ENCODE results near the gene MRE11.

MRE11 gene

DNA sequence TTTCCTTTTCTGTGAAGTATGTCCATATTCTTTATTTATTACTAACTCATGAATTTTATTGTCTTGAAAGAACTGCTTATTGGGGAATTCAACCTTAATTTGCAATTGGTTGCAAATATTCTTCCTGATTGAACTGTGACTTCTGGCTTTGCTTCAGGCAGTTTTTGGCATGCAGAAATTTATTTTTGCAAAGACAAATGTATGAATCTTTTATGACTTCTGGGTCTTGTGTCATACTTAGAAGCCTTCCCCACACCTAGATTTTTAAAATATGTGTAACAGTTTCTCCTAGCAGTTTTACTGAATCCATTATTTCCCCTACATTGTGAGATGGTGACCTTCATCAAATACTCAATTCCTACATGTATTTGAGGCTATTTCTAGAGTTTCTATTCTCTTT lies 12.3 kb downstream of the MRE11 start:
- Histone ChIP-seq H3K4me3 (ENCODE audit: low read length) (no peak overlapping the region), H3K9me3 (ENCODE audit: low read length) (no peaks in the 10 kb centered on the region), H3K27me3 (ENCODE audit: insufficient read depth, low read length) (no peaks in the 10 kb centered on the region), H3K36me3 (ENCODE audit: insufficient read depth, low read length) (peaks cover 43% of the 10 kb centered on the region), H2AFZ (ENCODE audit: low read depth, low read length) (no peak overlapping the region), H3K4me1 (ENCODE audit: insufficient read depth, low read length) (no peaks in the 10 kb centered on the region)

DNA sequence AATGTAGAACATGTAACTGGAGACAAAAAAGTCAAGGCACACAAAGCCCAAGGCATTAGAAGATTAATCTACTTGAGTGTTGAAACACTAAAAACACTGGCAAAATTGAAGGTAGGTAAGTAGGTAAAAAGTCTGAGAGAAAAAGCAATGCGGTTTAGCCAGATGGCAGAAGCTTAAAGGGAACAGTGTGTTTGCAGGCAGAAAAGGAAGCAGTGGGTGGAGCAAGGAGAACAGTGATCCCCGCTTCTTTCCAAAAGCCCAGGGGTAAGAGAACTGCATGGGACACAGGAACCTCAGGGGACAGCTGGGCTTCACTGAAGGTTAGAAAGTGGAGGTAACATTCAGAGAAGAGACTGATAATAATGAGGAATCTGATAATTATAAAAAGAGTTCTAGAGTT lies 16.0 kb downstream of the MRE11 start:
- H3K36me3 ChIP-seq (ENCODE audit: insufficient read depth, low read length) = peaks cover 36% of the 10 kb centered on the region
- no peaks in the 10 kb centered on the region for H3K27me3 ChIP-seq (ENCODE audit: insufficient read depth, low read length)
- H3K9me3 ChIP-seq (ENCODE audit: low read length) = no peaks in the 10 kb centered on the region
- H3K4me3 ChIP-seq (ENCODE audit: low read length) = no peak overlapping the region
- no peaks in the 10 kb centered on the region for H3K4me1 ChIP-seq (ENCODE audit: insufficient read depth, low read length)
- no peak overlapping the region for H2AFZ ChIP-seq (ENCODE audit: low read depth, low read length)

DNA sequence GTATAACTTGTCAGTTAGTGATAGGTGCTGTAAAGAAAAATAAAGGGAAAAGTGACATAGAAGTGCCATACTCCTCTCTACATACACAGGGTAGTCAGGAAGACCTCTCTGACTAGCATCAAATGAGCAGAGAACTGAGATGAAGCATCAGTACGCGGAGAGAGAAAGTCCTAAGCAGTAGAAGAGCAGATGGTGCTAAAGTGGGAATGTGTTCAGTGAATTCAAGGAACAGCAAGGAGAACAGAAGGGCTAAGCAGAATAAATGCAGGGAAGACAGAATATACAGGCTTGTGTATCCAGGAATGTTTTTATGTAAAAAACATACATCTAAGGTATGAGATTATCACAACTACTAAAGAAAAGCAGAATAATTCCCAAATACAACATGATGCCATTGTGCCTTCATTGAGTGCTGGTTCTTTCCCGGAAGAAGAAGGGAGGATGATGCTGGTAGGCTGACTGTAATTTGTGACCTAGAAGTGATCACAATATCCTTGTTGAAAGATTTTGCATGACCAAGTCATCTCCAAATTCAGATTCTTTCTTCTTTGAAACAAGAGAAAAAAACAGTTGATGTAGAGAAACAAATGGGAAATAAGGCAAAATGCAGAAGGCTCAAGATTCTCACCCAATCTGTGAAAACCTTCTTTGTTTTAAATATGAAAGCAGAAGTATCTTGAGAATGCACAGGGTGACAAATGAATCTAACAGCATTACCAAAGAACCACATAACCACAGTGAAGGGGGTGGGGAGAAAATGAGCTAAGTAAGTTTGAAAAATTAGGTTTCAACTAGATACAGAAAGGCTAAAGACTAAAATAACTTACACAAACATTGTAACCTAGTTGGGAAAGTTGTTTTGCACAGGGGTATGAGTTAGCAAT lies 20.5 kb downstream of the MRE11 start:
- Histone ChIP-seq H3K4me3 (ENCODE audit: low read length) (no peak overlapping the region), H3K4me1 (ENCODE audit: insufficient read depth, low read length) (no peaks in the 10 kb centered on the region), H2AFZ (ENCODE audit: low read depth, low read length) (no peak overlapping the region), H3K27me3 (ENCODE audit: insufficient read depth, low read length) (no peaks in the 10 kb centered on the region), H3K9me3 (ENCODE audit: low read length) (no peaks in the 10 kb centered on the region), H3K36me3 (ENCODE audit: insufficient read depth, low read length) (peaks cover 34% of the 10 kb centered on the region)

DNA sequence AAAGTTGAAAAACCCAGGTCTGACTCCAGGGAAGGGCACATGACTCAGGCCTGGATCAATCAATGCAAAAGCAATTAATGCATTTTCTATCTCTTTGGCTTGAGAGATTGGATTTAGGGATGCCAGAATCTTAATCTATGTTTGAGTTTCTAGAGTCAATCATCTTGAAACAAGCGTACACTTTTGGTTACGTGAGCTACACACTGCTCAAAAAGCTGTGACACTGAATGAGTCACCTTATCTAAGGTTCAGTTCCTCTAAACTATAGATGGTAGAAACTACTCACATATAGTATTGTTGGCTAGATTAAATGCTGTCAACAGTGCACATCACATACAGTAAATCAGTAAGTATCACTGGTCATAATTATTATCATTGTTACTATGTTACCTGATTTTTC lies 24.2 kb downstream of the MRE11 start:
- no peaks in the 10 kb centered on the region for H3K4me1 ChIP-seq (ENCODE audit: insufficient read depth, low read length)
- H3K27me3 ChIP-seq (ENCODE audit: insufficient read depth, low read length) = no peaks in the 10 kb centered on the region
- H3K36me3 ChIP-seq (ENCODE audit: insufficient read depth, low read length) = peaks cover 29% of the 10 kb centered on the region
- H3K9me3 ChIP-seq (ENCODE audit: low read length) = no peaks in the 10 kb centered on the region
- no peak overlapping the region for H3K4me3 ChIP-seq (ENCODE audit: low read length)
- H2AFZ ChIP-seq (ENCODE audit: low read depth, low read length) = no peak overlapping the region

DNA sequence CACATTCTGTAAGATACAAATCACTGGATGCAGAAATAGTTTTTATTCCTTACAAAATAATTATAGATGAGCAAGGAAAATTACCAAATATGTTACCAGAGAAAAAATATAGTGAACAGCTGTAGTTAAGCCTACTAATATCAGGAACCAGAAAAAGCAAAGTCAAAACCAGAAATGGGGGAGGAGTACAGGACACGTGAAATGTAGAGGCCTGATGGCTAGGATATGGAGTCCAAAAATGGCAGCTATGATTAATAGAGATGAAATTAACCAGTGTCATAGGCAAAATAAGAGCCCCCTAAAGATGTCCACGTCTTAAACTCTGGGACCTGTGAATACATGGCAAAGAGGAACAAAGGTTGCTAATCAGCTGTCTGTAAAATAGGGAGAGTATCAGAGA lies 34.1 kb downstream of the MRE11 start:
- no peaks in the 10 kb centered on the region for H3K9me3 ChIP-seq (ENCODE audit: low read length)
- H3K36me3 ChIP-seq (ENCODE audit: insufficient read depth, low read length) = peaks cover 27% of the 10 kb centered on the region
- no peak overlapping the region for H3K4me3 ChIP-seq (ENCODE audit: low read length)
- no peak overlapping the region for H2AFZ ChIP-seq (ENCODE audit: low read depth, low read length)
- H3K27me3 ChIP-seq (ENCODE audit: insufficient read depth, low read length) = no peaks in the 10 kb centered on the region
- H3K4me1 ChIP-seq (ENCODE audit: insufficient read depth, low read length) = no peaks in the 10 kb centered on the region

DNA sequence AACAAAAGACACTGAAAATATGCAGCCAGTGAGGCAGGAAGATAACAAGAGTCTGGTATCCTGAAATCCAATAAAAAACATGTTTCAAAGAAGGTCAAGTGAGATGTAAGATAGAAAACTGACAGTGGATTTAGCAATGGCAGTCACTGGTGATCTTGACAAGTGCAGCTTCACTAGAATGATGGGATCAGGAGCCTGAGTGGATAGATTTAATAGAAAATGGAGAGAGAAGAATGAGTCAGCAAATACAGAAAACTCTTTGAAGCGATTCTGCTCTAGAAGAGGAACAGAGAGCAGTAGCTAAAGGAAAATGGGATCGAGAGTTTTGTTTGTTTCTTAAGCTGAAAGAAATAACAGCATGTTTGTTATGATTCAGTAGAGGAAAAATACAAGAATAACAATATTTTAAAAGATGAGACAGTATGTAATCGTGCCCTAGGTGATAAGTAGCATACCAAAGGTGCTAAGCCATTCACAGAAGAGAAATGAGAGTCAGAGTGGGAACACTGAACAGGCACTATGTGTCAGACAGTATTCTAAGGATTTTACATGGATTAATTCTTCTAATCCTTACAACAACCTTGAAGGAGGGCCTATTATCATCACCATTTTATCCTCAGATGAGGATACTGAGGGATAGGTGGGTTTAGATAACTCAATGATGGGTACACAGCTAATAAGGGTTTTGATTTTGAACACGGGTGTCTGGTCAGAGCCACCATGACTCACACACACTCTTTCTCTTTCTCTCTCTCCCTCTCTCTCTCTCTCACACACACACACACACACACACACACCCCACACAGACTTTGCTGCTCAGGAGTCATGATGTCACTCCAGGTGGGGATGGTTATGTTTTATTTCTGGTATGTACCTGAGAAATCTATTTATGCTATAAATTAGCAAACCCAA lies 36.3 kb downstream of the MRE11 start:
- no peak overlapping the region for H2AFZ ChIP-seq (ENCODE audit: low read depth, low read length)
- H3K27me3 ChIP-seq (ENCODE audit: insufficient read depth, low read length) = no peaks in the 10 kb centered on the region
- H3K36me3 ChIP-seq (ENCODE audit: insufficient read depth, low read length) = peaks cover 24% of the 10 kb centered on the region
- no peak overlapping the region for H3K4me3 ChIP-seq (ENCODE audit: low read length)
- no peaks in the 10 kb centered on the region for H3K9me3 ChIP-seq (ENCODE audit: low read length)
- no peaks in the 10 kb centered on the region for H3K4me1 ChIP-seq (ENCODE audit: insufficient read depth, low read length)

DNA sequence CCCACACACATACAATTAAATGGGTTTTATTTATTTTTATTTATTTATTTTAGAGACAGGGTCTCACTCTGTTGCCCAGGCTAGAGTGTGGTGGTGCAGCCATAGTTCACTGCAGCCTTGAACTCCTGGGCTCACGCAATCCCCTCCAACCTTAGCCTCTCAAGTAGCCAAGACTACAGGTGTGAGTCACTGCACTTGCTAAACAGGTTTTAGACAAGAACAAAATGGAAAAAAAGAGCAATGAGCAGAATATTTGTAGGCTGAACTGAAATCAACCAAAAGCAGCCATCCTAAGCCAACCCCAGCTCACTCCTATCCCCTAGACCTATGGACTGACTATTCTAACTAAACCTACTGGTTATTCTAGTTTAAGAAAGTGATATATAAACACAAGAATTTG lies 37.8 kb downstream of the MRE11 start:
- peaks cover 21% of the 10 kb centered on the region for H3K36me3 ChIP-seq (ENCODE audit: insufficient read depth, low read length)
- H3K27me3 ChIP-seq (ENCODE audit: insufficient read depth, low read length) = no peaks in the 10 kb centered on the region
- no peak overlapping the region for H3K4me3 ChIP-seq (ENCODE audit: low read length)
- H2AFZ ChIP-seq (ENCODE audit: low read depth, low read length) = no peak overlapping the region
- H3K4me1 ChIP-seq (ENCODE audit: insufficient read depth, low read length) = no peaks in the 10 kb centered on the region
- H3K9me3 ChIP-seq (ENCODE audit: low read length) = no peaks in the 10 kb centered on the region

DNA sequence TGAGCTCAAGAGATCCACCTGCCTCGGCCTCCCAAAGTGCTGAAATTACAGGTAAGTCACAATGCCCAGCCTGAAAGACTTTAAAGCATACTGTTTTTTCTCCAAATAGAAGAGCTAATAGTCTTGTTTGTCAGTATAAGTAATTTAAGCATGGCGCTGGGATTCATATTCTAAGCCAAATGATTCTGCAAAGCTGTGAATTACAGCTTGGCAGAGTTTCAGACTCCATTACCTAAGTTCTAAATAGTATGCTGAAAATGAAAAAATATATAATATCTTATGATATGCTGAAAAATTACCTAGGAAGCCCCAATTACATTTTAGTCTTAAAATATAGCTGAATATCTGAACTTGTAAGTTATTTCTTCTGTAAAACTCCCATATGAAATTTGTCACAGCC lies 39.3 kb downstream of the MRE11 start:
- Histone ChIP-seq H3K36me3 (ENCODE audit: insufficient read depth, low read length) (peaks cover 7% of the 10 kb centered on the region), H3K9me3 (ENCODE audit: low read length) (no peaks in the 10 kb centered on the region), H3K27me3 (ENCODE audit: insufficient read depth, low read length) (no peaks in the 10 kb centered on the region), H3K4me3 (ENCODE audit: low read length) (no peak overlapping the region), H2AFZ (ENCODE audit: low read depth, low read length) (no peak overlapping the region), H3K4me1 (ENCODE audit: insufficient read depth, low read length) (no peaks in the 10 kb centered on the region)

DNA sequence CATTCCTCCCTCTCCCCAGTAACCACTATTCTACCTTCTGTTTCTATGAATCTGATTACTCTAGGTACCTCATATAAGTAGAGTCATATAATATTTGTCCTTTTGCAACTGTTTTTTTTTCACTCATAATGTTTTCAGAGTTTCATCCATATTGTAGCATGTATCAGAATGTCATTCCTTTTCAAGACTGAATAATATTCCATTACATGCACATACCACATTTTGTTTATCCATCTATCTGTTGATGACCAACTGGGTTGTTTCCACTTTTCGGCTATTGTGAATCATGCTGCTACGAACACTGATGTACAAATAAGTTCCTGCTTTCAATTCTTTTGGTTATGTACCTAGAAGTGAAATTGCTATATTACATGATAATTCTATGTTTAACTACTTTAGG lies 40.7 kb downstream of the MRE11 start:
- Histone ChIP-seq H3K36me3 (ENCODE audit: insufficient read depth, low read length) (peaks cover 7% of the 10 kb centered on the region), H3K4me3 (ENCODE audit: low read length) (no peak overlapping the region), H3K4me1 (ENCODE audit: insufficient read depth, low read length) (no peaks in the 10 kb centered on the region), H3K9me3 (ENCODE audit: low read length) (no peaks in the 10 kb centered on the region), H3K27me3 (ENCODE audit: insufficient read depth, low read length) (no peaks in the 10 kb centered on the region), H2AFZ (ENCODE audit: low read depth, low read length) (no peak overlapping the region)

DNA sequence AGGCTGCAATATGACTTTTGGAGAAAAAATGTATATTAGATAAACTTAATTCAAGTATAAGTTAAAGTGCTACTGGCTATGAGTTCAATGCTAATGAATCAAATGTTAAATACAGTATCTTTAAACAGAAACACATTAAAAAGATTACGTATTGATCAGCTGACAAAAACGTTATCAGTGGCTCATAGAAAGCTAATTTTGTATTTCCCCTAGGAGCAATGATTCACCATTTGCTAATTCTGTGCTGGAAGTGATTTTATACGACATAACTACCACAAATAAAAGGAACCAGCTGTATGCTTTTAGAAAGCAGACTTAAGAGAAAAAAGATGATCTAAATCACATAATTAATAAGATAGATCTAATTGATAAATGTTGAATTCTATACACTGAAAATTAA lies 43.6 kb downstream of the MRE11 start:
- Histone ChIP-seq H2AFZ (ENCODE audit: low read depth, low read length) (no peak overlapping the region), H3K9me3 (ENCODE audit: low read length) (no peaks in the 10 kb centered on the region), H3K27me3 (ENCODE audit: insufficient read depth, low read length) (no peaks in the 10 kb centered on the region), H3K4me1 (ENCODE audit: insufficient read depth, low read length) (no peaks in the 10 kb centered on the region), H3K36me3 (ENCODE audit: insufficient read depth, low read length) (peaks cover 14% of the 10 kb centered on the region), H3K4me3 (ENCODE audit: low read length) (no peak overlapping the region)

DNA sequence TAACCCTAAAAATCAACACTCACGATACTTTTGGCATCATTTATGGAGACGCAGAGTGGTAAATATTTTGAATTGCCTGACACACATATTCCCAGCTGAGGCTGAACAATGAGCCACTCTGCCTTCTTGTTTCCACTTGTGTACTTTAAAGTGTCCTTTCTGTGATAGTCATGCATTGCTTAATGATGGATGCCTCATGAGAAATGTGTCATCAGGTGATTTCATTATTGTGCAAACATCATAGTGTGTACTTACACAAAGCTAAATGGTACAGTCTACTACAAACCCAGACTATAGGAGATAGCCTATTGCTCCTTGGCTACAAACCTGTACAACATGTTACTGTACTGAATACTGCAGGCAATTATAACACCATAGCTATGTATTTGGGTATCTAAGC lies 44.2 kb downstream of the MRE11 start:
- Histone ChIP-seq H3K27me3 (ENCODE audit: insufficient read depth, low read length) (no peaks in the 10 kb centered on the region), H3K4me1 (ENCODE audit: insufficient read depth, low read length) (no peaks in the 10 kb centered on the region), H3K36me3 (ENCODE audit: insufficient read depth, low read length) (peaks cover 17% of the 10 kb centered on the region), H3K9me3 (ENCODE audit: low read length) (no peaks in the 10 kb centered on the region), H3K4me3 (ENCODE audit: low read length) (no peak overlapping the region), H2AFZ (ENCODE audit: low read depth, low read length) (no peak overlapping the region)

DNA sequence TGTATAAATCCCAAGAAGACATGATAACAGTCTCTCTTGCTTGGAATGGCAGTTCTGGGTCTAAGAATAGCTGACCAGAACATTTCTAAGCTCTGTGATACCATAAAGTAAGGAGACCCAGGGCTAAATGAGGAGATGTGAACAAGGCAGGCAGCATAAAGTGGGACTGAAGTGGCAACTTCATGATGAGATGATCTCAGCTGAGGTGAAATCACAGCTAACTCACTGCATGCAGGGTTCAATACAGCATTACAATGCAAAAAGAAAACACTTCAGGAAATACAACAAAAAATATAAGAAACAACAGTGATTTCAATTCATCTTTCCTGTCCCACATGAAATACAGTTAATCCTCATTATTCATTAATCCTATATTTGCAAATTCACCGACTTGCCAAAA lies 44.6 kb downstream of the MRE11 start:
- H3K36me3 ChIP-seq (ENCODE audit: insufficient read depth, low read length) = peaks cover 21% of the 10 kb centered on the region
- no peaks in the 10 kb centered on the region for H3K9me3 ChIP-seq (ENCODE audit: low read length)
- no peaks in the 10 kb centered on the region for H3K27me3 ChIP-seq (ENCODE audit: insufficient read depth, low read length)
- no peak overlapping the region for H2AFZ ChIP-seq (ENCODE audit: low read depth, low read length)
- H3K4me3 ChIP-seq (ENCODE audit: low read length) = no peak overlapping the region
- no peaks in the 10 kb centered on the region for H3K4me1 ChIP-seq (ENCODE audit: insufficient read depth, low read length)

DNA sequence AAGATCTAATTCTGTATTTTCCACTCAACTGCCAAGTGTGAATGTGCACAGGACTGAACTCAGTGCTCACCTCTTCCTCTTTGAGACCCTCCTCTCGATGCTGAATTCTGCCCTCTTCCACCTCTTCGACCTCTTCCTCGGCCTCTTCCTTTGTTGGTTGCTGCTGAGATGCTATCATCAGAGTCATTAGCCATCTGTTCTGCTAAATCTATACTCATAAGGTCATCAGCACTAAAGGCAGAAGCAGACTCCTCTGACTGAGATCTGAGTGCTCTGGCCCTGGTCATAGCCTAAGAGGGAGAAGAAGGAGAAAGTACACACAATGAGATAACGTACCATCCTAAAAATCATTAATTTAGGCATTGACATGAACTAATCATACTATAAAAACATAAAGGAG lies 46.5 kb downstream of the MRE11 start:
- peaks cover 2% of the 10 kb centered on the region for H3K4me1 ChIP-seq (ENCODE audit: insufficient read depth, low read length)
- no peaks in the 10 kb centered on the region for H3K27me3 ChIP-seq (ENCODE audit: insufficient read depth, low read length)
- H2AFZ ChIP-seq (ENCODE audit: low read depth, low read length) = no peak overlapping the region
- H3K36me3 ChIP-seq (ENCODE audit: insufficient read depth, low read length) = peaks cover 27% of the 10 kb centered on the region
- H3K9me3 ChIP-seq (ENCODE audit: low read length) = no peaks in the 10 kb centered on the region
- no peak overlapping the region for H3K4me3 ChIP-seq (ENCODE audit: low read length)
